ENCODE data around the gene GRB10.
"Not testable (repeated sequence)": the region's sequence is repeated elsewhere in the genome, so short reads cannot be mapped to it uniquely, and the experiment has no call there.

The GRB10 gene

GRCh38 chr7:50778189-50778588 is 4.5 kb downstream of the GRB10 start:
- Mint-ChIP-seq H3K27me3 (ENCODE audit: low read depth) (peaks cover 23% of the 10 kb centered on the region), H3K9me3 (no peaks in the 10 kb centered on the region), H3K27ac (no peak overlapping the region), H3K4me3 (no peak overlapping the region), H3K4me1 (ENCODE audit: low read depth) (peaks cover 9% of the 10 kb centered on the region), H3K36me3 (ENCODE audit: low read depth) (no peaks in the 10 kb centered on the region)
- DNase-seq (ENCODE audit: low spot score), result no peak

- no peak overlapping the region for H3K27ac Mint-ChIP-seq
- no peak for DNase-seq (ENCODE audit: low spot score)
- H3K36me3 Mint-ChIP-seq (ENCODE audit: low read depth), result no peaks in the 10 kb centered on the region
- H3K4me3 Mint-ChIP-seq, result no peak overlapping the region
- peaks cover 9% of the 10 kb centered on the region for H3K27me3 Mint-ChIP-seq (ENCODE audit: low read depth)
- H3K4me1 Mint-ChIP-seq (ENCODE audit: low read depth), result no peaks in the 10 kb centered on the region
- H3K9me3 Mint-ChIP-seq, result no peaks in the 10 kb centered on the region
Measured at GRCh38 chr7:50775836-50776235, 6.9 kb downstream of the GRB10 start.

- Mint-ChIP-seq H3K36me3 (ENCODE audit: low read depth) (no peaks in the 10 kb centered on the region), H3K27me3 (ENCODE audit: low read depth) (peaks cover 7% of the 10 kb centered on the region), H3K27ac (no peak overlapping the region), H3K9me3 (no peaks in the 10 kb centered on the region), H3K4me1 (ENCODE audit: low read depth) (no peaks in the 10 kb centered on the region), H3K4me3 (no peak overlapping the region)
- no peak for DNase-seq (ENCODE audit: low spot score)
Measured at GRCh38 chr7:50775231-50775630, 7.5 kb downstream of the GRB10 start.

GRCh38 chr7:50774319-50774718 is 8.4 kb downstream of the GRB10 start:
- H3K27ac Mint-ChIP-seq, result no peak overlapping the region
- H3K4me1 Mint-ChIP-seq (ENCODE audit: low read depth), result no peaks in the 10 kb centered on the region
- H3K9me3 Mint-ChIP-seq, result no peaks in the 10 kb centered on the region
- no peak for DNase-seq (ENCODE audit: low spot score)
- H3K27me3 Mint-ChIP-seq (ENCODE audit: low read depth), result peaks cover 5% of the 10 kb centered on the region
- no peak overlapping the region for H3K4me3 Mint-ChIP-seq
- H3K36me3 Mint-ChIP-seq (ENCODE audit: low read depth), result no peaks in the 10 kb centered on the region

- not testable (repeated sequence) for H3K27me3 Mint-ChIP-seq (ENCODE audit: low read depth); DNase-seq (ENCODE audit: low spot score); H3K27ac Mint-ChIP-seq; H3K36me3 Mint-ChIP-seq (ENCODE audit: low read depth); H3K9me3 Mint-ChIP-seq; H3K4me1 Mint-ChIP-seq (ENCODE audit: low read depth); H3K4me3 Mint-ChIP-seq
Measured at GRCh38 chr7:50773071-50773470, 9.6 kb downstream of the GRB10 start.

- Mint-ChIP-seq H3K27me3 (ENCODE audit: low read depth) (no peaks in the 10 kb centered on the region), H3K4me3 (no peak overlapping the region), H3K36me3 (ENCODE audit: low read depth) (no peaks in the 10 kb centered on the region), H3K27ac (no peak overlapping the region), H3K9me3 (no peaks in the 10 kb centered on the region), H3K4me1 (ENCODE audit: low read depth) (no peaks in the 10 kb centered on the region)
- DNase-seq (ENCODE audit: low spot score), result no peak
Measured at GRCh38 chr7:50771120-50772002, 11.3 kb downstream of the GRB10 start.

GRCh38 chr7:50768485-50769474 is 13.9 kb downstream of the GRB10 start:
- Mint-ChIP-seq H3K4me1 (ENCODE audit: low read depth) (no peaks in the 10 kb centered on the region), H3K27ac (no peak overlapping the region), H3K27me3 (ENCODE audit: low read depth) (no peaks in the 10 kb centered on the region), H3K9me3 (no peaks in the 10 kb centered on the region), H3K4me3 (no peak overlapping the region), H3K36me3 (ENCODE audit: low read depth) (no peaks in the 10 kb centered on the region)
- no peak for DNase-seq (ENCODE audit: low spot score)

GRCh38 chr7:50766849-50767207 is 15.9 kb downstream of the GRB10 start:
- H3K27ac Mint-ChIP-seq, result no peak overlapping the region
- DNase-seq (ENCODE audit: low spot score), result no peak
- H3K36me3 Mint-ChIP-seq (ENCODE audit: low read depth), result no peaks in the 10 kb centered on the region
- no peaks in the 10 kb centered on the region for H3K27me3 Mint-ChIP-seq (ENCODE audit: low read depth)
- H3K4me3 Mint-ChIP-seq, result no peak overlapping the region
- H3K9me3 Mint-ChIP-seq, result no peaks in the 10 kb centered on the region
- peaks cover 3% of the 10 kb centered on the region for H3K4me1 Mint-ChIP-seq (ENCODE audit: low read depth)

GRCh38 chr7:50766106-50766848 is 16.4 kb downstream of the GRB10 start:
- Mint-ChIP-seq H3K36me3 (ENCODE audit: low read depth) (no peaks in the 10 kb centered on the region), H3K4me3 (no peak overlapping the region), H3K9me3 (no peaks in the 10 kb centered on the region), H3K4me1 (ENCODE audit: low read depth) (peaks cover 8% of the 10 kb centered on the region), H3K27ac (no peak overlapping the region), H3K27me3 (ENCODE audit: low read depth) (no peaks in the 10 kb centered on the region)
- no peak for DNase-seq (ENCODE audit: low spot score)

GRCh38 chr7:50762337-50762736 is 20.4 kb downstream of the GRB10 start:
- no peak overlapping the region for H3K4me3 Mint-ChIP-seq

GRCh38 chr7:50761713-50762112 is 21.0 kb downstream of the GRB10 start:
- H3K36me3 Mint-ChIP-seq (ENCODE audit: low read depth), result no peaks in the 10 kb centered on the region
- no peak overlapping the region for H3K4me3 Mint-ChIP-seq
- H3K9me3 Mint-ChIP-seq, result no peaks in the 10 kb centered on the region
- DNase-seq (ENCODE audit: low spot score), result no peak
- H3K27me3 Mint-ChIP-seq (ENCODE audit: low read depth), result no peaks in the 10 kb centered on the region
- peaks cover 9% of the 10 kb centered on the region for H3K4me1 Mint-ChIP-seq (ENCODE audit: low read depth)
- no peak overlapping the region for H3K27ac Mint-ChIP-seq

More at GRCh38 chr7:50762337-50762736, 20.4 kb downstream of the GRB10 start:
- H3K27me3 Mint-ChIP-seq (ENCODE audit: low read depth), result no peaks in the 10 kb centered on the region
- no peaks in the 10 kb centered on the region for H3K36me3 Mint-ChIP-seq (ENCODE audit: low read depth)
- H3K4me1 Mint-ChIP-seq (ENCODE audit: low read depth), result peaks cover 9% of the 10 kb centered on the region
- H3K27ac Mint-ChIP-seq, result no peak overlapping the region
- no peaks in the 10 kb centered on the region for H3K9me3 Mint-ChIP-seq
- no peak for DNase-seq (ENCODE audit: low spot score)

GRCh38 chr7:50757703-50758390 is 24.8 kb downstream of the GRB10 start:
- Mint-ChIP-seq H3K36me3 (ENCODE audit: low read depth) (no peaks in the 10 kb centered on the region), H3K27ac (no peak overlapping the region), H3K9me3 (no peaks in the 10 kb centered on the region), H3K27me3 (ENCODE audit: low read depth) (no peaks in the 10 kb centered on the region), H3K4me3 (no peak overlapping the region), H3K4me1 (ENCODE audit: low read depth) (peaks cover 15% of the 10 kb centered on the region)
- no peak for DNase-seq (ENCODE audit: low spot score)

GRCh38 chr7:50756180-50756579 is 26.5 kb downstream of the GRB10 start:
- H3K4me3 Mint-ChIP-seq, result no peak overlapping the region
- no peaks in the 10 kb centered on the region for H3K36me3 Mint-ChIP-seq (ENCODE audit: low read depth)
- no peak for DNase-seq (ENCODE audit: low spot score)
- no peak overlapping the region for H3K27ac Mint-ChIP-seq
- peaks cover 6% of the 10 kb centered on the region for H3K4me1 Mint-ChIP-seq (ENCODE audit: low read depth)
- no peaks in the 10 kb centered on the region for H3K27me3 Mint-ChIP-seq (ENCODE audit: low read depth)
- no peaks in the 10 kb centered on the region for H3K9me3 Mint-ChIP-seq

Data from T-helper 2 cell treated with Interferon-gamma antibody and Interleukin-4, amounts not matched to agents 5 μg/mL and 100 μg/mL, for 36 hours (primary cell).